GM19463 (cell line): ENCODE data around the gene BMP7.
"Not testable (repeated sequence)": the region's sequence is repeated elsewhere in the genome, so short reads cannot be mapped to it uniquely, and the experiment has no call there.

ENCODE experiments used
- ATAC-seq: cut with Tn5 transposase; IDR thresholded peaks from one replicate; pipeline ENCODE4 v1.9.1; 2021; ENCODE audit warnings: mild to moderate bottlenecking, moderate library complexity; ENCODE audit not compliant: unreplicated experiment

Gene BMP7

DNA sequence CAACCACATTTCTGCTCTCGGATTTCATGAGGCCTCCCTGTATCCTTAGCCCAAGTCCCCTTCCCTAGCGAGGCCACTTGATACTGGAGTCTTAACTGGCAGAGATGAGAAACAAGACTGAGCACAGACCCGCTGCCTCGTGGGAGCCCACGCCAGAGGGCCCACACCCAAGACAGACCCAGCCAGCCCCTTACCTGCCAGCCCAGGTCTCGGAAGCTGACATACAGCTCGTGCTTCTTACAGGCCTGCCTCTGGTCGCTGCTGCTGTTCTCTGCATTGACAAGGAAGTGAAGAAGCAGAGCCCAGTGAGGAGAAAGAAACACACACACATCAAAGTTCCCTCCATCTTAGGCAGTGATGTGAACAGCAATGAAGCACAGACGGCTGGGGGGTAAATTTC lies 91.7 kb downstream of the BMP7 start:
- no peak for ATAC-seq

DNA sequence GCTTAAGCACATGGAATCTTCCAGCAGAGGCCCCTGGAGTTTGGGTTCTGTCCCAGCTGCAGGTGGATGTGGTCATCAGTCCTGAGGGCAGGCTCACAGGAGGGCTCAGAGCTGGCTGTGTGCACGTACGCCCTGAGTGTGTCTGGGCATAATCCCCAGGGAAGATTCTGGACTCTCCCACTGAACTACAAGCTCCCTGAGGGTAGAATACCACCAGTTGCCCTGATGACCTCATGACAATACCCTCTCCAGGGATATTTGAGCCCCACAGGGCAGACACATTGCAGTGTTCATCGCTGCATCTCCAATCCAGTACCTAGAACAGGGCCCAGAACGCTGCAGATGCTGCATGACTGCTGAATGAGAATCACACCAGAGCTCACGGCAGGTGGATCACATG lies 92.5 kb downstream of the BMP7 start:
- no peak for ATAC-seq

DNA sequence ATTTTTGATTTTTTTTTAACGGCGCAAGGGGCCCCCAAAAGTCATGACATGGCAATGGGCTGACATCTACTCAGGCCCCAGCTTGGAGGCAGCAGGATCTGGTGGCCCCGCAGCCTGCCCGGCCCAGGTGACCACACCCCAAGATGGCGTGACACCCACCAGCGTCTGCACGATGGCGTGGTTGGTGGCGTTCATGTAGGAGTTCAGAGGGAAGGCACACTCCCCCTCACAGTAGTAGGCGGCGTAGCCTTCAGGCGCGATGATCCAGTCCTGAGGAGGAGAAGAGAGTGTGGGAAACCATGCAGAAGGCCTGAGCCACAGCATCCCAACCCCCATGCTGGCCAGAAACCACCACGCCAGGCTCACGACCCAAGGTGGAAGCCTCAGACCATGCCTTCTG lies 93.4 kb downstream of the BMP7 start:
- no peak for ATAC-seq

DNA sequence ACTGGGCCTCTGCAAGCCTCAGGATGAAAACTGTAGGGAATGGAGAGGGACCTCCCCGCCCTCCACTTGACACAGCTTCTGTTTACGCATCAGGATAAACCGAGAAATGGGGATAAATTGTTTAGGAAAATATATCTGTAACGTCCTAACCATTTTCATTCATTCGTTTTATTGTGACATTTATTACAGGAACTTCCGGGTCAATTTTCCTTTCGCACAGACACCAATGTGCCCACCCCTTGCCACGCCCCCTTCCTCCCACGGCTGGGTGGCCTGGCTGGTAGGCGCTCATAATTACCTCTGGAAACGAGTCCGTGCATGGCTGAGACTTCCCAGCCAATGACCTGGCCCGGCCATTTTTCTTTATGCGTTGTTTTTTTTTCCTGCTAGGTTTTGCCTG lies 96.1 kb downstream of the BMP7 start:
- ATAC-seq, result no peak

DNA sequence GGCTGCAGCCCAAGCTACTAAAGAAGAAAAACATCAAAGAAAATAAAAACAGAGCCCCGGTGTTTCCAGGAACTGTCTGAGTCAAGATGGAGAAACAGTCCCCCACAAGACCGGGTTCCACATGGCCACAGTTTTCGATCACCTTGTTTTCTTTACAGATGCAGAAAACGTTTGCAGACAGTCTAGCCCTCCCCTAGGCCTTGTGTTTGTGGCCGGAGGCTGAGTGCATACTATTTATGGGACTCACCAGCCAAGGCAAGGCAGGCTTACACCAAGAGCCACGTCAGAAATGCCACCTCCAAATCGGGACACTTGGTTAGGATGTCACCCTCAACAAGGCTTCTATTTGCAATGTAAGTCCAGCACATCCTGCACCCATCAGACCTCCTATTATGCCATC lies 97.3 kb downstream of the BMP7 start:
- ATAC-seq, result no peak

DNA sequence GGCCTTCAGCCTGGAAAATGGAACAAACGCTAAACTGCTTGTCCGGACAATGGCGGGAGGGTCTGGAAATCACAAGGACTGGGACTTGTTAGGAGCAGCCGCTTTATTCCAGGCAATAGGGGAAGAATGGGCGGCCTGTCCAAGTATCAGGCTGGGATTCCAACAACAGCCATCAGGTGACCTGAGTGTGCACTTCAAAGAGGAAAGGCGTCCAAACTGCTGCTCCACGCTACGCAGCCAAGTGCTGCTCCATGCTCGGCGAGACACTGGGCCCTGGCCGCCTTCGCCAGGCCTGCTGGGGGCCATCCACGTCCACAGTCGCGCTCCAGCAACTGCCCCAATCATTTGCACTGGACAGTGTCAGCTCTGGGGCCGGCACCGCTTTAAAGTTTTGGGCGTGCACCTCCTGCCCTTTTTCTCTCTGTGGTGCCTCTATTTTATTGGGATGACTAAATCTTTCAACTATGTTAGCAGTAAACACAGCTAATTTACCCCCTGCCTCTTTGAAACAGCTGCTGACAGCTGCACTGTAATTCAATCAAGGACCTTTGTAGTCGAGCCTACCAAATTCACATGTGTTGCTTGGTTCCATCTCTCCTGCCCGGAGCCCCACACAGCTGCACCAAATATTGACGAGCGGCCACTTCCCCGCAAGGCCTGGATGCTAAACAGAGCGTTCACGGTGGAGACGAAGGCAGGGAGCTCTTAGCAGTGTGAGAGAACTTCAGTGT lies 98.3 kb downstream of the BMP7 start:
- no peak for ATAC-seq

DNA sequence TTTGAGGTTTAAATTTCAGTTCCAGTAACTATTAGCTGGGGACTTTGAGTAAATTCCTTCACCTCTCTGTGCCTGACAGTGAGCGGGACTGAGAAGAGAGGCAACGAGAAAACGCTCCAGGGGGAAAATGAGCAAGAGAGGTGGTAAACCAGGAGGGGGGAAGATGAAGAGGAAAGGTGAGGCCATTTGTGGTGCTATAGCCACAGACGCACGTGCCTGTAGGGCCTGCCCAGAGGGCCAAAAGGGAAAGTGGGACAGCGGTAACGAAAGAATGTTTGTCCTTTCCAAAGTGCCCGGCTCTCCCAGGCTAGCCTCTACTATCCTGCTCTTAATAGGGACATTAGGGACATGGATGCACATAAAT lies 99.2 kb downstream of the BMP7 start:
- no peak for ATAC-seq

DNA sequence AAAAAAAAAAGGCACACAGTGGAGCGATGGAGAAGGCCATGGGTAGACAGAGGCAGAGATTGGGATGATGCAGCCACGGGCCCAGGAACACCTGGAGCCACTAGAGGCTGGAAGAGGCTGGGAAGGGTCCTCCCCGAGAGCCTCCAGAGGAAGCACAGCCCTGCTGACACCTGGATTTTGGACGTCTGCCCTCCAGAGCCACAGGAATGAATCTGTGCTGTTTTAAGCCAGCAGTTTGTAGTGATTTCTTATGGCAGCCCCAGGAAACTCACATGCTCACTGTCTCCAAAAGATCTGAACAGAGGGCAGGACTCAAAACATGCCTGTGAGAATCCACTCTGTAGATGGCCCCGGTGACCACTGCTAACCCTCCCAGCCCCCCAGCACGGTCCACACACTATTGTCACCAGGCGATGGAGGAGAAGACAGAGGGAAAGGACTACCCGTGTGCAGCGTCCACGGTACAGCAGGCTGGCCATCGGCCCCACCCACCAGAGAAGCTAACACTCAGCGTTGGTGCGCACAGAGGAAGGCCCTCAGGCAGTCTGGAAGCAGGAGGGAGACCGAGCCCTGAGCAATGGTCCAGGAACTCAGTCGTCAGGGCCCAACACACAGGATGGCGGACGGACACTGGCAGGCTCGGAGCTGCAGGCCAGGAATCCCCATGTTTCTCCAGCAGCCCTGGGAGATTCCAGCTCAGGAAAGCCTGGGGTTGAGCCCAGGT lies 99.7 kb downstream of the BMP7 start:
- no peak for ATAC-seq

DNA sequence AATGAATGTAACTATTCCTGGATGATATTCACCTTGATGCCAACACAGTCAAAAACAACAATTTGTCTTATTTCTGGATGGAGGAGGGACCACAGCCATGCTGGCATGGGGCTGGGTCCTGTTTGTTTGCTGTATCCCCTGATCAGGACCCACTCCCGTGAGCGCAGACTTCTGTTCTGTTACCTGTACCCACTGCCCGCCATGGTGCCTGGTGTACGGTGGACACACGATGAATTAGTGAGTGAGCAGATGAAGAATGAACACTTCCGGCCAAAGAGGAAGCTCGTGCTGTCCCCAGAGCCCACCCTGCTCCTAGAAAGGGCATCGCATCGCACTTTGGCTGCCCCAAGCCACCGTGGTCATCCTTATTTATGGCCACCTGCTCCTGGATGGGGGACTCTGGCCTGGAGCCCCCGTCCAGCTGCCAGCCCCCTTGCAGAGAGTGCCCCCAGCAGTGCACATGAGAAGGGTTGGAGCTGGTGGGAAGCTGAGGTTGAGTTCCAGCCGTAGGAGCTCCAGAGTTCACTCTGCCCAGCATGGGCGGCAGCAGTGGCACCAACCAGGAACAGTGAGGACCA lies 100.9 kb downstream of the BMP7 start:
- ATAC-seq, result no peak

DNA sequence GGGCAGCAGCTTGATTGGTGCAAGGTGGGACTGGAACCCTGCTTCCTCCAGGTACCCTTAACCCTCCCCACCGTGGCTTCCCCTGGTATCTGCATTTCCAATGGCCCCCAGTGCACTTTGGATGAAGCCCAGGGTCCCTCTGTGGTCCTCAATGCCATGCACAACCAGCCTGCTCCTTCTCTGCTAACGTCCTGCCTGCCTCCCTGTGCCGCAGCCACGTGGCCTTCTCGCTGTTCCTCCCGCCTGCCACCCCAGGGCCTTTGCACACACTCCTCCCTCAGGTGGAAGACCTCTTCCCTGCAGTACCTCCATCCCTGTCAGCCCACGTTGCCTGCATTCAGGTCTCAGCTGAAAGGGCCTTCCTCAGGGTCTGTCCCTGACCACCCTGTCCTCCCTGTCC lies 101.6 kb downstream of the BMP7 start:
- no peak for ATAC-seq

DNA sequence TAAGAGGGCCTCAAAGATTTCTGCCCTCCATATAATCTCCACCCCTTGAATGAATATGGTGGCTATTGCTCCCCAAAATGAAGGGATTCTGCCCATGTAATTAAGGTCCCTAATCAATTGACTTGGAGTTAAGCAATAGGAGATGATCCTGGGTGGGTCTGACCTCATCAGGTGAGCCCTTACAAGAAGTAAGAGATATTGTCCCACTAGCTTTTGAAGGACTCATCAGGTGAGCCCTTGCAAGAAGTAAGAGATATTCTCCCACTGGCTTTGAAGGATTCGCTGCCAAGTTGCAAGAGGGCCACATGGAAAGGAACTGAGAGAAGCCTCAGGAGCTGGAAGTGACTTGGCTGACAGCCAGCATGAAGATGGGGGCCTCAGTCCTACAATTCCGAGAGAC lies 103.4 kb downstream of the BMP7 start:
- no peak for ATAC-seq

DNA sequence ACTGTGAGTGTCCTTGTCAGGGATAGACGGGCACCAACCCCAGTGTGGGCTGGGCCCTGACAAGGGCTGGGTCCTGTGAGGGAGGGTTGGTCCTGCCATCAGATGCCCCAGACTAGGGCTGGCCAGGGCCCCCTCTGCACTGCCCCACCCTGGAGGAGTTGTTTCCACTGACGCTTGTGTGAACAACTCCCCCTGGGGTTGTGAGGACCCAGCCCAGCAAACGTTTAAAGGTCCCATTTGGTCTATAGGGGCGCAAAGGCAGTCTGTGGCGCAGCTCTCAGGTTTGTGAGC lies 104.1 kb downstream of the BMP7 start:
- ATAC-seq, result no peak

DNA sequence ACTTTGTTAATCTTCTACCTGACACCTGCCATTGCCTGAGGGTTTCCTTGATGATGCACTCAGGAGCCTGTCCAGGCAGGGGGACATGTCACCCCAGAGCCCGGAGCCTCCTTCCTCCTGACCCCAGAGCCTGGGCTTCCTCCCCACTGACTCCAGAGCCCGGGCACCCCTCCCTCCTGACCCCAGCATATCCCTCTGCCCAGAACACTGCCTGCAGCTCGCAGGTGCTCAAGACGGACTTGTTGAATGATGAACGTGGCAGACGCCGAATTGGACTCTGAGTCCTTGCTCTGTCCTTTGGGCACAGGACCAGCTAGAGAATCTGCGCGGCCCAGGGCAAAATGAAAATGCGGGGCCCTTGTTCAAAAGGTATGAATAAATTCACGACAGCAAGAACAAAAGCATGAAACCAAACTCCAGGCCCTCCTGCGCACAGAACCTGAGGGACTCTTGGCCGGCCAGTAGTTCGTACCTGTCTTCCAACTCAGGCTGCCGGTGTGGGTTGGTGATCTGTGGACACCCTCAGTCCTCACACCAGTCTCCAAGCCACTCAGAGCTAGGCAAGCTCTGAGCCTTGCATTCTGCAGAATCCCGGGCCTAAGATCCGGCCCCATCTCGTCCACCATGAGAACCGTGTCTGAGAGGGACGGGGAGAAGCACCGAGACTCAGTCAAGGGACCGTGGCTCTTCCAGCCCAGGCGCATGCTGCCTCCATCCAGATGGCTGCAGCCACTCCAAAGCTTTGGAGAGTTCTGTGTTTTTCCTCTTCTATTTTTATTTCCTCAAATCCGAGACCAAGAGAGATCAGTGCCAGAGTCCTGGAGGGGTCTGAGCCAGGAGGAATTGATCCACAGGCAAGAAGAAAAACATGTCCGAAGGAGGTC lies 104.7 kb downstream of the BMP7 start:
- no peak for ATAC-seq

DNA sequence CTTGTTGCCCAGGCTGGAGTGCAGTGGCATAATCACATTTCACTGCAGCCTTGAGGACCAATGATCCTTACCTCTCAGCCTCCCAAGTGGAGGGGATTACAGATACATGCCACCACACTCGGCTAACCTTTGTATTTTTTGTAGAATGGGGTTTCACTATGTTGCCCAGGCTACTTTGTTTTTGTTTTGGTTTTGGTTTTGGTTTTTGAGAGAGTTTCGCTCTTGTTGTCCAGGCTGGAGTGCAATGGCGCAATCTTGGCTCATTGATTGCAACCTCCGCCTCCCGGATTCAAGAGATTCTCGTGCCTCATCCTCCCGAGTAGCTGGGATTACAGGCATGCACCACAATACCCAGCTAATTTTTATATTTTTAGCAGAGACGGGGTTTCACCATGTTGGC lies 105.5 kb downstream of the BMP7 start:
- ATAC-seq, result no peak

DNA sequence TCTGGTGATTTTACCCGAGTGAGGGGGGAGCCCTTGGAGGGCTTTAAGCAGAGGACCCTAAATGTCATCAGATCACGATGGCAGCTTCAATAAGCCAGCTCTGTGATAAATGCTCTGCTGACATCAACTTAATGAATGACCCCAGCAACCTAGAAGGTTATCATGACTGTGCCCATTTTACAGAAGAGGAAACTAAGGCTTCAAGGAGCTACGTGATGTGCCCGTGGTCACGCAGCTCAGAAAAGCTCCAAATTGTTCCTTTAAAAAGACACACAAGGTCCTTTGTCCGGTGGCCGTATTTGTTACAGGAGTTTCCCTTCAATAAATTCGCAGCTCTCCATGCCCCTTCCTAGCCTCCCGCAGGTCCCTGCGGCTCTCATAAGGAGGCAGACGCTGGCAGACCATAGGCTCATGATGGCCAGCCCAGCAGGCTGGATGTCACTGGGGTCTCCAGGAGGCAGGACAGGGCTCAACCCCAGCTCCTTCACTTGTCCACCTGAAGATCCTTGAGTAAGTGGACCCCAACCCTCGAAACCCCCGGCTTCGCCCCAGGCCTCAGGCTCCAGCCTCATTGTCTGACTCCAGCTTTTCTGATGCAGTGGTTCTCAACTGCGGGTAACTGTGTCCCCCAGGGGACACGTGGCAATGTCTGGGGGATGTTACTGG lies 106.4 kb downstream of the BMP7 start:
- no peak for ATAC-seq

DNA sequence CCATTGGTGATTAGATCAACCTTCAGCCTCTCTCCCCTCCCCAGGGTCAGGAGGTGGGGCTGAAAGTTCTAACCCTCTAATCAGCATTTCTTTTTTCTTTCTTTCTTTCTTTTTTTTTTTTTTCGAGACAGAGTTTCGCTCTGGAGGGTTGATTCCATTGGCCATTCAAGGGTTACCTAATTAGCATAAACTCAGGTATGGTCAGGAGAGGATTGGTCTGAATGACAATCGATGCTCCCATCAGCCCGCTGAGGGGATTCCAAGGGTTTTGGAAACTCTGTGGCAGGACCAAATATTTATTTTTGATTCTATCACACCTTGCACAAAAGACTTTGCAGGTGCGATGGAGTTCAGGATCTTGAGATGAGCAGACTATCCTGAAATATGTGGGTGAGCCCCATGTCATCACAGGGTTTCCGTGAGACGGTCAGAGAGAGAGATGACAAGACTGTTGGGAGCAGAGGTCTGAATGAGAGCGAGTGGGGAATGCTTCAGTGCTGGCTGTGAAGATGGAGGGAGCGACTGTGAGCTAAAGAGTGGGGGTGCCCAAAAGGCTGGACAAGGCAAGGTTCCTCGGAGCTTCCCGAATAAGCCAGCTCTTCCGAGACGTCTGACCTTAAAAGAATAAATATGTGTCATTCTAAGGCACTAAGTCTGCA lies 107.1 kb downstream of the BMP7 start:
- no peak for ATAC-seq

DNA sequence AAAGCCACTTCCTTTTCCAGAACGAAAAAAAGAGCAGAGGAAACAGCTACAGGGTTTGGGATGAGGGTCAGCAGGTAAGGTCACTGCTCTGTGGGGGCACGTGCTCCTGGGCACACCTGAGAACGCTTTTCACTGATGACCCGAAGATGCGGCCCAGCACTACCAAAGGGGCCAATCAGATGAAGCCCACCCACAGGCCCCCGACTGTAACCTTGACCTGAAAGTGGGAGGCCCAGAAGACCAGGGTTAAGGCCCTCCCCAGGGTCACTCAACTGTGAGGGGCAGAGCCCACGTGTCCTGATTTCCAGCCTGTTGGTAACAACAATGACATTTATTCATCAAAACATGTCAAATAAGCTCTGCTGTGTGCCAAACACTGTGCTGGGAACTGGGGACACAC lies 108.0 kb downstream of the BMP7 start:
- no peak for ATAC-seq

DNA sequence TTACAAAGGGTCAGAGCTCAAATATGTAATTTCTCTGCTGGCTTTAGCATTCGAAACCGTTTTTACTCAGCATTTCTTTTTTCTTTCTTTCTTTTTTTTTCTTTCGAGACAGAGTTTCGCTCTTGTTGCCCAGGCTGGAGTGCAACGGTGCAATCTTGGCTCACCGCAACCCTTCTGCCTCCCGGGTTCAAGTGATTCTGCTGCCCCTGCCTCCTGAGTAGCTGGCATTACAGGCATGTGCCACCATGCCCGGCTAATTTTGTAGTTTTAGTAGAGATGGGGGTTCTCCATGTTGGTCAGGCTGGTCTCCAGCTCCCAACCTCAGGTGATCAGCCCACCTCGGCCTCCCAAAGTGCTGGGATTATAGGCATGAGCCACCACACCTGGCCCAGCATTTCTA lies 108.7 kb downstream of the BMP7 start:
- not testable (repeated sequence) for ATAC-seq

DNA sequence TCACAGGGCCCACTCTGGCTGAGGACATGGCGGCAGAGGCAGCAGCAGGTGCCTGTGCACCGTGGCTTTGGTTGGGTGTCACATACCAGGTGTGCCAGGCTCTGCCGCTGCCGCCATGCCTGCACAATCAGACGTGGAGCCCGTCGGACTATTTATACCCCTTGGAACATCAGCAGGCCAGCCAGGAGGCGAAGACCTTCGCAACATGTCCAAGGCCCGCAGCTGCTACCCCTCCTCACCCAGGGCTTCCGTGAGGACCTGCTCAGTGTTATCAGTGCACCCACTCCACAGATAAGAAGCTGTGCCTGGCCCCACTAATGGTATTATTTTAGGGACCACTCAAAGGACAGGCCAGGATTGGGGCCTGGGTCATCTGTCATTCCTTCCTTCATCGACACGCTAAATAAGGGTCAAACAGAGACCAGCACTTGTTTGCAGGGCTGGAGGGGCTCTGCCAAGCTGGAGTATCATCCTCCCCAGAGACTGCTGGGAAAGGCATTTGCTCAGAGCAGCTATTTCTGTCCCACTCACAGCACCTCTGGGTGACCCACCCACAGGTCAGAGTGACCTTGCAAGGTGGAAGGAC lies 109.2 kb downstream of the BMP7 start:
- no peak for ATAC-seq

DNA sequence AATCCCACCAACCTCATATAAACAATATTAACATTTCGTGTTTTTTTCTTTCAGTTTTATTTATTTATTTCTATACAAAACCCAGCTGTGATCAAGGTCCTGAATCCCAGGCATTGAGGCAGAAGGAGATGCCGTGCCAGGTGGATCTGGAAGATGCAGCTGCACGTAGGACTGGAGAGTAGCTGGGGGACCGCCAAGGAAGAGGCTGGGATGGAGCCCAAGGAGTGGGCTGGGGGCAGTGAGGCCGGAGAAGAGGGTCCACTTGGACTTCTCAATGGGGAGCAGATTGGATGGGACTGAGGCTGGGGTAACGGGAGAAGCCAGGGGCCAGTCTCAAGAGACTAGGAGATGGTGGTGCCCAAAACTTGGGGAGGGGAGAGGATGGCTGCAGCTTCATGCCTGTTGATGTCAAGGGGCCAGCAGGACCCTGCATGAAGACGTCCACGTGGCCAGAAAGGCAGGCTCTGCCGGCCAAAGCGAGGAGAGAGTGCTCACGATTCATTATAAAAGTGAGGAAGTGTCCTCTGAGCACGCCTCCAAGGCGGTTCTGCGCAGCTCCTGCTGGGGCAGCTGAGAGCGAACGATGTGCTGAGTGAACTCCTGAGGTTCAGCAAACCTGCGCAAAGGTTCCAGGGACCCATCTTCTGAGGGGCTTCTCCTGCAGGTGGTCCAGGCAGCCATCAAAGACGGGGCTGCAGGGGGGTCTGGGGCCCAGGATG lies 110.3 kb downstream of the BMP7 start:
- no peak for ATAC-seq
